IPS-18c (cell line): Measurements from ENCODE around the gene FBLN5.
"Not testable (repeated sequence)": the region's sequence is repeated elsewhere in the genome, so short reads cannot be mapped to it uniquely, and the experiment has no call there.

Experiments
- H3K4me3 ChIP-seq: 2 replicates; pipeline ENCODE4 v1.7.0; 2013; ENCODE audit warnings: low read depth, mild to moderate bottlenecking, low read length, moderate library complexity; ENCODE audit not compliant: insufficient read depth
- H3K9me3 ChIP-seq: one replicate; pipeline ENCODE4 v1.6.1; 2013; ENCODE audit warnings: mild to moderate bottlenecking, low read length, moderate library complexity; ENCODE audit not compliant: control insufficient read depth, insufficient read depth

FBLN5 gene

GRCh38 chr14:91861091-91861490, 86.4 kb downstream of the FBLN5 start:
- H3K9me3 ChIP-seq: no peaks in the 10 kb centered on the region
- H3K4me3 ChIP-seq: no peak overlapping the region

GRCh38 chr14:91860238-91860637, 87.3 kb downstream of the FBLN5 start:
- Histone ChIP-seq H3K4me3 (no peak overlapping the region), H3K9me3 (no peaks in the 10 kb centered on the region)

- Histone ChIP-seq H3K9me3 (no peaks in the 10 kb centered on the region), H3K4me3 (no peak overlapping the region)
Measured at GRCh38 chr14:91858536-91859275, 88.8 kb downstream of the FBLN5 start.

- Histone ChIP-seq H3K4me3 (no peak overlapping the region), H3K9me3 (no peaks in the 10 kb centered on the region)
Measured at GRCh38 chr14:91857614-91858013, 89.9 kb downstream of the FBLN5 start.

- Histone ChIP-seq H3K4me3 (no peak overlapping the region; the same call in 1 of the 2 replicates), H3K9me3 (no peaks in the 10 kb centered on the region)
Measured at GRCh38 chr14:91854327-91854934, 93.1 kb downstream of the FBLN5 start.

GRCh38 chr14:91851563-91851962, 95.9 kb downstream of the FBLN5 start:
- Histone ChIP-seq H3K4me3 (no peak overlapping the region), H3K9me3 (no peaks in the 10 kb centered on the region)

GRCh38 chr14:91848504-91849001, 98.9 kb downstream of the FBLN5 start:
- no peak overlapping the region for H3K4me3 ChIP-seq

GRCh38 chr14:91847693-91848092, 99.8 kb downstream of the FBLN5 start:
- H3K9me3 ChIP-seq: no peaks in the 10 kb centered on the region
- H3K4me3 ChIP-seq: no peak overlapping the region

More at GRCh38 chr14:91848504-91849001, 98.9 kb downstream of the FBLN5 start:
- H3K9me3 ChIP-seq: no peaks in the 10 kb centered on the region

GRCh38 chr14:91845652-91846051, 101.8 kb downstream of the FBLN5 start:
- H3K9me3 ChIP-seq: no peaks in the 10 kb centered on the region
- H3K4me3 ChIP-seq: no peak overlapping the region

GRCh38 chr14:91845056-91845455, 102.4 kb downstream of the FBLN5 start:
- not testable (repeated sequence) for H3K9me3 ChIP-seq, H3K4me3 ChIP-seq

GRCh38 chr14:91844029-91844428, 103.5 kb downstream of the FBLN5 start:
- H3K4me3 ChIP-seq: no peak overlapping the region
- no peaks in the 10 kb centered on the region for H3K9me3 ChIP-seq

GRCh38 chr14:91843437-91843836, 104.1 kb downstream of the FBLN5 start:
- H3K9me3 ChIP-seq: no peaks in the 10 kb centered on the region

GRCh38 chr14:91841065-91841464, 106.4 kb downstream of the FBLN5 start:
- H3K9me3 ChIP-seq: no peaks in the 10 kb centered on the region
- H3K4me3 ChIP-seq: no peak overlapping the region

More at GRCh38 chr14:91843437-91843836, 104.1 kb downstream of the FBLN5 start:
- H3K4me3 ChIP-seq: no peak overlapping the region

- Histone ChIP-seq H3K4me3 (no peak overlapping the region), H3K9me3 (no peaks in the 10 kb centered on the region)
Measured at GRCh38 chr14:91839749-91840148, 107.7 kb downstream of the FBLN5 start.

- Histone ChIP-seq H3K9me3 (no peaks in the 10 kb centered on the region), H3K4me3 (peak overlapping the region; percentile 40)
Measured at GRCh38 chr14:91837076-91837475, 110.4 kb downstream of the FBLN5 start.

GRCh38 chr14:91835920-91836843, 111.3 kb downstream of the FBLN5 start:
- H3K4me3 ChIP-seq: peak overlapping the region; percentile 86
- H3K9me3 ChIP-seq: no peaks in the 10 kb centered on the region

GRCh38 chr14:91835197-91835919, 112.1 kb downstream of the FBLN5 start:
- H3K4me3 ChIP-seq: peak overlapping the region; percentile 86
- H3K9me3 ChIP-seq: no peaks in the 10 kb centered on the region
